CD4-positive, alpha-beta T cell (primary cell): ENCODE data around the gene GPSM1. TPM values are rescaled to one million over a fixed set of nuclear protein-coding genes. Genes with fewer than 3 reads are reported as not detected.

Source experiments
- ATAC-seq: fragments of 200-7000 bp; cut with Tn5 transposase; one replicate; pipeline ENCODE4 v1.10.0; 2022; ENCODE audit warnings: mild to moderate bottlenecking; ENCODE audit not compliant: poor library complexity
- CTCF ChIA-PET: fragments of 350-600 bp; sonication (Branson Sonifier 250); formaldehyde crosslinking; loops from one replicate; lab custom pipeline; 2021; ENCODE audit warnings: antibody characterized with exemption, inconsistent platforms; lab: Charles Lee
- POLR2A ChIA-PET: fragments of 350-600 bp; sonication (Branson Sonifier 250); formaldehyde crosslinking; loops from one replicate; lab custom pipeline; 2021; ENCODE audit warnings: antibody characterized with exemption, inconsistent platforms; lab: Charles Lee
- DNase-seq, 14 experiments: peaks; one replicate each; pipeline ENCODE4 v3.0.0-alpha.2; 2013 to 2020; ENCODE audit warnings: mixed read lengths in 2 of 14
- H3K27ac ChIP-seq, 2 donors: one replicate each; pipeline versions ENCODE4 v1.5.1 to v1.7.0; 2013; ENCODE audit warnings: low read length in 2 of 2, low read depth in 1 of 2, mild to moderate bottlenecking in 1 of 2
- H3K27me3 ChIP-seq, 2 experiments: 1 replicate in 1 of 2; 2 replicates in 1 of 2; pipeline versions ENCODE4 v1.6.1 to v1.7.0; 2013; ENCODE audit warnings: low read length in 2 of 2, control low read depth in 1 of 2, mild to moderate bottlenecking in 1 of 2, moderate library complexity in 1 of 2; ENCODE audit not compliant: insufficient read depth in 2 of 2, control insufficient read depth in 1 of 2
- H3K36me3 ChIP-seq: one replicate; pipeline ENCODE4 v1.6.1; 2013; ENCODE audit warnings: low read length, control low read depth; ENCODE audit not compliant: insufficient read depth
- H3K4me1 ChIP-seq: one replicate; pipeline ENCODE4 v1.6.1; 2013; ENCODE audit warnings: low read length, control low read depth; ENCODE audit not compliant: insufficient read depth
- H3K4me3 ChIP-seq: one replicate; pipeline ENCODE4 v1.5.1; 2013; ENCODE audit warnings: mild to moderate bottlenecking, low read length, moderate library complexity
- H3K9me3 ChIP-seq, 2 experiments: 1 replicate in 1 of 2; 2 replicates in 1 of 2; pipeline versions ENCODE4 v1.6.1 to v1.7.0; 2013; ENCODE audit warnings: low read length in 2 of 2, mild to moderate bottlenecking in 2 of 2, control low read depth in 1 of 2, moderate library complexity in 1 of 2; ENCODE audit not compliant: control insufficient read depth in 1 of 2, insufficient read depth in 1 of 2
- H3K27ac Mint-ChIP-seq: one replicate; pipeline ENCODE4 v1.8.0; 2020; ENCODE audit warnings: mixed read lengths
- H3K27me3 Mint-ChIP-seq: one replicate; pipeline ENCODE4 v1.8.0; 2021; ENCODE audit warnings: mixed read lengths
- H3K36me3 Mint-ChIP-seq: one replicate; pipeline ENCODE4 v1.8.0; 2021; ENCODE audit warnings: low read depth, mixed read lengths
- H3K4me1 Mint-ChIP-seq: one replicate; pipeline ENCODE4 v1.8.0; 2021; ENCODE audit warnings: low read depth, mixed read lengths
- H3K4me3 Mint-ChIP-seq: one replicate; pipeline ENCODE4 v1.8.0; 2020; ENCODE audit warnings: mild to moderate bottlenecking, mixed read lengths
- H3K9me3 Mint-ChIP-seq: one replicate; pipeline ENCODE4 v1.8.0; 2020; ENCODE audit warnings: mixed read lengths
- CTCF ChIP-seq: fragments of 200-600 bp; IDR thresholded peaks from one replicate; pipeline ENCODE4 v1.8.0; 2022; ENCODE audit warnings: antibody characterized with exemption, mild to moderate bottlenecking
- intact Hi-C, 2 experiments: fragments of 100-400 bp; cut with DNase I in 1 of 2; cut with micrococcal nuclease in 1 of 2; formaldehyde crosslinking; loops; one replicate each; pipeline versions ENCODE4 v1.15.1 to v1.9.0; 2023 to 2025; cut with DNase I, micrococcal nuclease
- total RNA-seq, 174 experiments: library from RNA in 2 of 174; stranded (reverse) in 2 of 174; gene quantifications; one replicate each; pipeline ENCODE4 v1.2.3 and lab custom pipeline; 2021 to 2026

The GPSM1 gene
- total RNA-seq, 2 experiments from 2014 or later = 7.7 to 8.6 TPM

GRCh38 chr9:136321561-136321960 is 5.8 kb upstream of the GPSM1 start:
- Mint-ChIP-seq H3K27me3 (no peaks in the 10 kb centered on the region), H3K4me1 (no peaks in the 10 kb centered on the region), H3K4me3 (no peak overlapping the region), H3K27ac (no peak overlapping the region), H3K36me3 (no peaks in the 10 kb centered on the region), H3K9me3 (no peaks in the 10 kb centered on the region)
- ATAC-seq (no peak), DNase-seq (no peak)
- POLR2A ChIA-PET = no interaction called here
- peaks cover 0 to 4% of the 10 kb centered on the region in 2 experiments for H3K9me3 ChIP-seq
- H3K36me3 ChIP-seq = no peaks in the 10 kb centered on the region
- H3K4me3 ChIP-seq = no peak overlapping the region
- intact Hi-C loops = no loop called here
- H3K4me1 ChIP-seq = peaks cover 4% of the 10 kb centered on the region
- H3K27me3 ChIP-seq = peaks cover 0 to 2% of the 10 kb centered on the region in 2 experiments
- CTCF ChIA-PET = no interaction called here
- H3K27ac ChIP-seq = no peak overlapping the region
- TF ChIP-seq CTCF = no peak

GRCh38 chr9:136322756-136323330 is 4.5 kb upstream of the GPSM1 start:
- Histone ChIP-seq H3K4me1 (peaks cover 11% of the 10 kb centered on the region), H3K36me3 (no peaks in the 10 kb centered on the region), H3K27me3 (peaks cover 0 to 2% of the 10 kb centered on the region in 2 experiments), H3K4me3 (no peak overlapping the region), H3K27ac (no peak overlapping the region), H3K9me3 (peaks cover 0 to under 1% of the 10 kb centered on the region in 2 experiments)
- ATAC-seq = no peak
- no peak overlapping the region for H3K4me3 Mint-ChIP-seq
- H3K4me1 Mint-ChIP-seq = no peaks in the 10 kb centered on the region
- POLR2A ChIA-PET = no interaction called here
- H3K36me3 Mint-ChIP-seq = no peaks in the 10 kb centered on the region
- H3K27me3 Mint-ChIP-seq = no peaks in the 10 kb centered on the region
- CTCF ChIA-PET = interaction anchor here (0.9 kb wide), 1 partner anchor 343 kb away, joined by 3 read pairs; no protein-coding TSS in a partner anchor
- H3K27ac Mint-ChIP-seq = no peak overlapping the region
- no peak for DNase-seq
- H3K9me3 Mint-ChIP-seq = no peaks in the 10 kb centered on the region
- intact Hi-C loops = no loop called here
- no peak for TF ChIP-seq CTCF

- no peak overlapping the region for H3K4me3 Mint-ChIP-seq
Observed at GRCh38 chr9:136323371-136323789, 4.0 kb upstream of the GPSM1 start.

More at GRCh38 chr9:136323371-136323789, 4.0 kb upstream of the GPSM1 start:
- intact Hi-C loops = no loop called here
- POLR2A ChIA-PET = no interaction called here
- Histone ChIP-seq H3K27ac (no peak overlapping the region), H3K27me3 (peaks cover 0 to 2% of the 10 kb centered on the region in 2 experiments), H3K9me3 (peaks cover 0 to 4% of the 10 kb centered on the region in 2 experiments), H3K4me1 (peaks cover 16% of the 10 kb centered on the region), H3K36me3 (no peaks in the 10 kb centered on the region), H3K4me3 (no peak overlapping the region)
- DNase-seq (no peak), ATAC-seq (no peak)
- CTCF ChIA-PET = interaction anchor here (0.9 kb wide), 1 partner anchor 343 kb away, joined by 3 read pairs; no protein-coding TSS in a partner anchor
- Mint-ChIP-seq H3K36me3 (no peaks in the 10 kb centered on the region), H3K27me3 (no peaks in the 10 kb centered on the region), H3K27ac (no peak overlapping the region), H3K4me1 (no peaks in the 10 kb centered on the region), H3K9me3 (no peaks in the 10 kb centered on the region)
- TF ChIP-seq CTCF = no peak
